ENCODE measurements around the gene LGALS3BP.

The LGALS3BP gene

DNA sequence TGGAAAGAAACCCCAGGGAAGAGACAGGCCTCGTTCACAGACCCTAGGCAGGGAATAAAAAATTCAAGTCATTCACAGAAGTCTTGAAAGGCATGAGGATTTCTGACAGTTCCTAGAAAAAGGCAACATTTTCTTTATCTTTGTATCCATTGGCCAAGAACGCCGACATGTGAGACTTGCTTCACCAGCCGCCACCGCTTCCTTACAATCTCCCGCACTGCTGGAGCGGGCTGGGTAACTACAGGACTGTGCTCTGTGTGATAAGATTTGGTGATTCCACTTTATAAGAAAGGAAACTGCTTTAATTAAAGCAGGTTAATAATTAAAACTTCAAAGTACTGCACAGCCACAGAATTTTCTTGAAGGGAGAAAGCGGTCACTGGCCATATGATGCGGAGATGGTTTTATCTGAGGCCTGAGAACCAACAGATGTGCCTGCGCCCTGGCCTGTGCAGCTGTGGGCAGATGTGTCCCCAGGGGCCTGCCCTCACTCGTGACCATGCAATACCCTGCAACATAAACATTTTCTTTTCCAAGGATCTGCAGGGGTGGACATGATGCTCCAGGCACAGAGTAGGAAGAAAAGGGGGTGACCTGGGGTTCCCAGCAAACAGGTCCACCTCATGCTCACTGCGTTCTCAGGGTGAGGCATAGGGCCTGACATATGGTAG, 13.0 kb upstream of the LGALS3BP start:
- no peak overlapping the region for H3K4me3 ChIP-seq (ENCODE audit: low read depth, low read length)
- DNase-seq (ENCODE audit: low read depth), result no peak
- in situ Hi-C loops (cut with HindIII; ENCODE audit: low sequenced_read_pairs), result no loop called here
- no peak for TF ChIP-seq CTCF (IDR thresholded peaks at IDR 0.05; ENCODE audit: low read depth, low read length, missing control alignments)

GRCh38 chr17:78991906-78992532, 12.3 kb upstream of the LGALS3BP start:
- in situ Hi-C loops (cut with HindIII; ENCODE audit: low sequenced_read_pairs), result no loop called here
- no peak overlapping the region for H3K4me3 ChIP-seq (ENCODE audit: low read depth, low read length)
- no peak for TF ChIP-seq CTCF (IDR thresholded peaks at IDR 0.05; ENCODE audit: low read depth, low read length, missing control alignments)
- DNase-seq (ENCODE audit: low read depth), result no peak

DNA sequence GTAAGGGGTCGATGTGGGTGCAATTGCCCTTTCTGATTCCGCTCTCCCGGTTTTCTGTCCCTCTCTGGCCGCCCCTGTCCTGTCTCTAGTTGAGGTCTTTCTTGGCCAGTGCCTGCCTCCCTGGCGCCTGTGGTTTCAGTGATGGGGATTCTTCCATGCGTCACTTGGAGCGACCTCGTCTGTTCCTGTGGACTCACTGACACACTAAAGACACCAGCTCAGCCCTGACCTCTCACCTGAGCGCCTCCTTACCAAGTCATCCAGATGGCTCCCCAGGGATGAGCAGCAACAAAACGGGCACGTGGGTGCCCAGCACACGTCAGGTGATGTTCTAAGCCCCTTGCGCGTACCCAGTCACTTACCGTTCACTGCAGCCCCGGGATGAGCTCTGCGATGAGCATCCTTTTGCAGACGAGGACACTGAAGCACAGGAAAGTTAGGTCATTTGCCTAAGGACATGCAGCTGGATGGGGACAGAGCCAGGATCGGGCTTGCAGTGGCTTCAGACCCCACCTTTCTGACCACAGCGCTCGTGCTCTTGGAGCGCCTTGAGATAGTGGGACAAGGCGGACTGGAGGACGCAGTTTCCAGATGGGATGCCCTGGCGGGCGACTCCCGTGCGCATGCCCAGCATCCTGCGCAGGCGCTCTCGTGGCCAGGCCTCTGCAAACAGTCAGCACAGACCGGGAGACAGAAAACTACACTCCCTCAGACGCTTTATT, 11.5 kb upstream of the LGALS3BP start:
- TF ChIP-seq CTCF (IDR thresholded peaks at IDR 0.05; ENCODE audit: low read depth, low read length, missing control alignments), result no peak
- no peak overlapping the region for H3K4me3 ChIP-seq (ENCODE audit: low read depth, low read length)
- no peak for DNase-seq (ENCODE audit: low read depth)
- in situ Hi-C loops (cut with HindIII; ENCODE audit: low sequenced_read_pairs), result no loop called here

GRCh38 chr17:78990349-78991016, 10.8 kb upstream of the LGALS3BP start:
- no peak for DNase-seq (ENCODE audit: low read depth)
- TF ChIP-seq CTCF (IDR thresholded peaks at IDR 0.05; ENCODE audit: low read depth, low read length, missing control alignments), result no peak
- H3K4me3 ChIP-seq (ENCODE audit: low read depth, low read length), result no peak overlapping the region
- in situ Hi-C loops (cut with HindIII; ENCODE audit: low sequenced_read_pairs), result no loop called here

GRCh38 chr17:78988152-78988551, 8.4 kb upstream of the LGALS3BP start:
- no peak for TF ChIP-seq CTCF (IDR thresholded peaks at IDR 0.05; ENCODE audit: low read depth, low read length, missing control alignments)
- in situ Hi-C loops (cut with HindIII; ENCODE audit: low sequenced_read_pairs), result no loop called here
- no peak for DNase-seq (ENCODE audit: low read depth)
- H3K4me3 ChIP-seq (ENCODE audit: low read depth, low read length), result no peak overlapping the region

DNA sequence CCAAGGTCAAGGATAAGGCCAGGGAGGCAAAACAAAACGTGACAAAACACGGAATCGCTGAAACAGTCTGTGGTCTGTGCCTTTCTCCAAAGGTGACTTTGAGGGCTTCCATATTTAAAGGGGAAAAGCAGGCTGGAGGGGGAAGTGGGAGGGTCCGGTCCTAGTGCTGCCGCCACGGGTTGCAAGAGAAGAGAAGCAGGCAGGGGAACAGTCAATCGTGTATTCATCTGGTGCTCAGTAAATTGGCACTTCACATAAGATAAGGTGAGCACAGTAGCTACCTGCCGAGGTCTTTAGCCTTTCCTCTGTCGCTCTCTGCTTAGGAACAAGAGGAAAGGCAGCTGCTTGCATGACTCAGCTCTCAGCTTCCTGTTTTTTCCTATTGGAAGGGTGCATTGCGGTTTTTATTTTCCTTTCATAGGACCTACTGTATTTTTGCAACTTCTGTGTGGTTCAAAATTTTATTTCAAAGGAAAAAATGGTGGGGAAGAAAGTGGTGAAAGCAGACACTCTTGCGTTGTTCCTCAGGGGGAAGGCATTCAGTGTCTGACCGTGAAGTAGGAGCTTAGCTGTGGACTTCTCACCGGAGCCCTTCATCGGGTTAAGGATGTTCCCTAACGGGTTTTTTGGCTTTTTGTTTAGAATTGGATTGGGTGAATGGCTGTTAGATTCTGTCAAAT, 7.1 kb upstream of the LGALS3BP start:
- peak overlapping the region; percentile 1 for H3K4me3 ChIP-seq (ENCODE audit: low read depth, low read length)
- TF ChIP-seq CTCF (IDR thresholded peaks at IDR 0.05; ENCODE audit: low read depth, low read length, missing control alignments), result no peak
- in situ Hi-C loops (cut with HindIII; ENCODE audit: low sequenced_read_pairs), result no loop called here
- peak; percentile 45 for DNase-seq (ENCODE audit: low read depth)

All from astrocyte of the cerebellum (primary cell).